OCI-LY3 (cell line): Measurements from ENCODE around the gene PLK5.

ENCODE experiments used
- H2AFZ ChIP-seq: fragments of 200-600, 300-600 bp; shearing (Covaris generic); 2 replicates; pipeline ENCODE4 v1.6.0; 2014; ENCODE audit warnings: antibody characterized with exemption, low read depth, low read length
- H3K27ac ChIP-seq: fragments of 200-600, 300-600 bp; sonication (generic); 2 replicates; pipeline ENCODE4 v1.5.1; 2014; ENCODE audit warnings: mild to moderate bottlenecking, low read length, moderate library complexity, mixed read lengths
- H3K27me3 ChIP-seq: fragments of 200-600, 300-600 bp; sonication (generic); 2 replicates; pipeline ENCODE4 v1.6.1; 2014; ENCODE audit warnings: low read depth, low read length, mixed read lengths
- H3K36me3 ChIP-seq: fragments of 200-600, 300-600 bp; sonication (generic); replicated peaks from 2 replicates; pipeline ENCODE3; 2014; ENCODE audit warnings: low read depth, low read length, mixed read lengths
- H3K4me1 ChIP-seq: fragments of 300-600, 200-600 bp; sonication (generic); 2 replicates; pipeline ENCODE4 v1.6.1; 2014; ENCODE audit warnings: low read length, mixed read lengths
- H3K4me2 ChIP-seq: fragments of 200-600, 300-600 bp; sonication (generic); 2 replicates; pipeline ENCODE4 v1.6.1; 2014; ENCODE audit warnings: low read length, mixed read lengths
- H3K4me3 ChIP-seq: fragments of 300-600, 200-600 bp; sonication (generic); 2 replicates; pipeline ENCODE4 v1.5.1; 2014; ENCODE audit warnings: antibody characterized with exemption, mild to moderate bottlenecking, low read length, moderate library complexity
- H3K79me2 ChIP-seq: fragments of 300-600, 200-600 bp; shearing (Covaris generic); 2 replicates; pipeline ENCODE4 v1.6.1; 2014; ENCODE audit warnings: mild to moderate bottlenecking, low read length, mixed read lengths
- H3K9ac ChIP-seq: fragments of 300-600, 200-600 bp; shearing (Covaris generic); 2 replicates; pipeline ENCODE4 v1.6.0; 2014; ENCODE audit warnings: mild to moderate bottlenecking, low read length, moderate library complexity
- H3K9me3 ChIP-seq: fragments of 200-600, 300-600 bp; shearing (Covaris generic); 2 replicates; pipeline ENCODE4 v1.6.1; 2014; ENCODE audit warnings: low read length, mixed read lengths; ENCODE audit not compliant: insufficient read depth
- H4K20me1 ChIP-seq: fragments of 200-600, 300-600 bp; sonication (generic); 2 replicates; pipeline ENCODE4 v1.6.1; 2016; ENCODE audit warnings: low read length, mixed read lengths; ENCODE audit not compliant: insufficient read depth
- EZH2phosphoT487 ChIP-seq: fragments of 200-600 bp; shearing (Covaris generic); IDR thresholded peaks from 2 replicates; pipeline ENCODE4 v1.6.1; 2018; ENCODE audit warnings: antibody characterized with exemption, mixed run types, low read depth
- TF ChIP-seq, protein P1 (sequence below): fragments of 200-600, 300-600 bp; sonication (generic); IDR thresholded peaks from 2 replicates; pipeline ENCODE4 v1.5.1; 2014; ENCODE audit warnings: antibody characterized with exemption, low read length, low read depth

PLK5 gene

GRCh38 chr19:1487576-1488281 is 36.1 kb upstream of the PLK5 start:
- H3K4me2 ChIP-seq = no peak overlapping the region
- no peak overlapping the region for H3K4me3 ChIP-seq
- no peaks in the 10 kb centered on the region for H3K36me3 ChIP-seq
- H3K79me2 ChIP-seq = no peaks in the 10 kb centered on the region
- H3K27ac ChIP-seq = no peak overlapping the region
- no peaks in the 10 kb centered on the region for H4K20me1 ChIP-seq
- no peaks in the 10 kb centered on the region for H3K27me3 ChIP-seq
- H3K9ac ChIP-seq = no peak overlapping the region
- no peaks in the 10 kb centered on the region for H3K9me3 ChIP-seq
- no peak overlapping the region for H2AFZ ChIP-seq
- TF ChIP-seq, protein P1, sequence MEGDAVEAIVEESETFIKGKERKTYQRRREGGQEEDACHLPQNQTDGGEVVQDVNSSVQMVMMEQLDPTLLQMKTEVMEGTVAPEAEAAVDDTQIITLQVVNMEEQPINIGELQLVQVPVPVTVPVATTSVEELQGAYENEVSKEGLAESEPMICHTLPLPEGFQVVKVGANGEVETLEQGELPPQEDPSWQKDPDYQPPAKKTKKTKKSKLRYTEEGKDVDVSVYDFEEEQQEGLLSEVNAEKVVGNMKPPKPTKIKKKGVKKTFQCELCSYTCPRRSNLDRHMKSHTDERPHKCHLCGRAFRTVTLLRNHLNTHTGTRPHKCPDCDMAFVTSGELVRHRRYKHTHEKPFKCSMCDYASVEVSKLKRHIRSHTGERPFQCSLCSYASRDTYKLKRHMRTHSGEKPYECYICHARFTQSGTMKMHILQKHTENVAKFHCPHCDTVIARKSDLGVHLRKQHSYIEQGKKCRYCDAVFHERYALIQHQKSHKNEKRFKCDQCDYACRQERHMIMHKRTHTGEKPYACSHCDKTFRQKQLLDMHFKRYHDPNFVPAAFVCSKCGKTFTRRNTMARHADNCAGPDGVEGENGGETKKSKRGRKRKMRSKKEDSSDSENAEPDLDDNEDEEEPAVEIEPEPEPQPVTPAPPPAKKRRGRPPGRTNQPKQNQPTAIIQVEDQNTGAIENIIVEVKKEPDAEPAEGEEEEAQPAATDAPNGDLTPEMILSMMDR = no peak
- TF ChIP-seq EZH2phosphoT487 = no peak
- H3K4me1 ChIP-seq = no peaks in the 10 kb centered on the region

DNA sequence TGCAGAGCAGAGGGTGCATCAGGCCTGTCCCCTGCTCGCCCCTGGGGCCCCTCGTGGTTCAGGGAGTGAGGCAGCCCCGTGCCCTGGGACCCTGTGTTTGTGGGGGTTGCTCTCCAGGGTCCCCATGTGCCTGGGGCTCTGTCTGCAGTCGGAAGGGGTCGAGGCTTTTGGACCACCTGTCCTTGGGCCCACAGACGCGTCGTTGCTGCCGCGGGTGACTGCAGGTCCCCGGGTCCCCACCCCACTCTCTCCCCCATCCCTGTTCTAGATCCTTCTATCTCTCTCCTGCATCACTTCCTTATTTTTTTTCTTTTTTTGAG is 35.6 kb upstream of the PLK5 start:
- Histone ChIP-seq H4K20me1 (no peaks in the 10 kb centered on the region), H3K27ac (no peak overlapping the region), H3K4me1 (no peaks in the 10 kb centered on the region), H3K4me2 (no peak overlapping the region), H3K27me3 (no peaks in the 10 kb centered on the region), H3K36me3 (no peaks in the 10 kb centered on the region), H3K4me3 (no peak overlapping the region), H3K79me2 (no peaks in the 10 kb centered on the region), H2AFZ (no peak overlapping the region), H3K9ac (no peak overlapping the region), H3K9me3 (no peaks in the 10 kb centered on the region)
- TF ChIP-seq, protein P1 = no peak
- TF ChIP-seq EZH2phosphoT487 = no peak

- Histone ChIP-seq H3K4me1 (no peaks in the 10 kb centered on the region), H2AFZ (no peak overlapping the region), H3K36me3 (no peaks in the 10 kb centered on the region), H3K9me3 (no peaks in the 10 kb centered on the region), H4K20me1 (no peaks in the 10 kb centered on the region), H3K79me2 (no peaks in the 10 kb centered on the region), H3K4me2 (no peak overlapping the region), H3K9ac (no peak overlapping the region), H3K27ac (no peak overlapping the region), H3K27me3 (no peaks in the 10 kb centered on the region), H3K4me3 (no peak overlapping the region)
- TF ChIP-seq, protein P1 = no peak
- no peak for TF ChIP-seq EZH2phosphoT487
Measured at GRCh38 chr19:1489463-1490310, 34.2 kb upstream of the PLK5 start.

GRCh38 chr19:1490311-1491113 is 33.4 kb upstream of the PLK5 start, which contains the start of gene PCSK4:
Gene PCSK4, minus strand, starts transcription at chr19:1490350. Its CDS starts 4 bp downstream, at chr19:1490346.
- no peak within 1 kb of the TSS for H3K4me3 ChIP-seq
- H3K9me3 ChIP-seq = no peaks in the 10 kb centered on the region
- no peaks in the 10 kb centered on the region for H3K27me3 ChIP-seq
- H3K4me2 ChIP-seq = no peak within 1 kb of the TSS
- H4K20me1 ChIP-seq = no peaks in the 10 kb centered on the region
- H3K27ac ChIP-seq = no peak within 1 kb of the TSS
- no peaks in the 10 kb centered on the region for H3K79me2 ChIP-seq
- H3K9ac ChIP-seq = no peak within 1 kb of the TSS
- no peaks in the 10 kb centered on the region for H3K4me1 ChIP-seq
- no peak within 1 kb of the TSS for H2AFZ ChIP-seq
- no peak for TF ChIP-seq EZH2phosphoT487
- TF ChIP-seq, protein P1 = no peak
- H3K36me3 ChIP-seq = no peaks in the 10 kb centered on the region
